ENCODE results near the gene KICS2. TPM values are rescaled to one million over a fixed set of nuclear protein-coding genes. Genes with fewer than 3 reads are reported as not detected.

The KICS2 gene
- total and polyA plus RNA-seq, 2 of the 8 experiments (the other 6 are each of a cell fraction or from before 2014, with no cell fraction given): 5.6 to 9.5 TPM

DNA sequence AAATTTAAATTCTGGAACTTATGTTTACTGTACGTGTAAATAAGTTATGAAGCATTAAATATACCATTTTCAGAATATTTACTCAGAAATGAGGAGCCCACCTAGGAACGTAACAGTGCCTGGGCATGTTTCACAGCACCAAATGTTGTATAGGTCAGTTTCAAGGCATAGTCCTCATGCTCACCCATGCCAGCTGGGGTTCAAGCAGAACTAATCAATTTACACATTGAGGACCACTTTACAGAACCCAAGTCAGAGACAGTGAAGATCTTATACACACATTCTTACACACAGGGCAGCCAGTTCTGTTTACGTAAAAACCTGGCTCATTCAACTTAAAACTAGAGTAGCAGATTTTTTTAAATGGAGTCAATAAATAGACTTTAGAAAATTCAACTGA, 2.0 kb downstream of the KICS2 start (continued):
- TF ChIP-seq CTCF (IDR thresholded peaks at IDR 0.05; ENCODE audit: control extremely low read depth in 1 of 3, insufficient read depth in 1 of 3, low read depth in 1 of 3, low read length in 3 of 3) (no peak), EZH2 (IDR thresholded peaks at IDR 0.05; ENCODE audit: low read depth, low read length, severe bottlenecking) (no peak), KDM5A (IDR thresholded peaks at IDR 0.05; ENCODE audit: low read length) (no peak)
